HFFc6 (cell line): ENCODE measurements around the gene SV2B. TPM values are rescaled to one million over a fixed set of nuclear protein-coding genes. Genes with fewer than 3 reads are reported as not detected.

Experiments
- DNase-seq: peaks from one replicate; pipeline ENCODE4 v3.0.0-alpha.2; 2018
- H3K27ac Mint-ChIP-seq: 2 replicates; pipeline ENCODE4 v1.8.0; 2020; ENCODE audit warnings: mild to moderate bottlenecking, mixed read lengths
- H3K27me3 Mint-ChIP-seq: 2 replicates; pipeline ENCODE4 v1.8.0; 2021; ENCODE audit warnings: mild to moderate bottlenecking, moderate library complexity, mixed read lengths; ENCODE audit not compliant: insufficient read depth
- H3K36me3 Mint-ChIP-seq: 2 replicates; pipeline ENCODE4 v1.8.0; 2021; ENCODE audit warnings: low read depth, mixed read lengths
- H3K4me1 Mint-ChIP-seq: 2 replicates; pipeline ENCODE4 v1.8.0; 2020; ENCODE audit warnings: low read depth, mixed read lengths
- H3K4me3 Mint-ChIP-seq: 2 replicates; pipeline ENCODE4 v1.8.0; 2020; ENCODE audit warnings: mild to moderate bottlenecking, moderate library complexity, mixed read lengths
- H3K9me3 Mint-ChIP-seq: 2 replicates; pipeline ENCODE4 v1.8.0; 2020; ENCODE audit warnings: mild to moderate bottlenecking, mixed read lengths
- CTCF ChIP-seq: fragments of 200-600 bp; sonication (generic); IDR thresholded peaks from 2 replicates; pipeline ENCODE4 v1.5.0; 2021; ENCODE audit warnings: antibody characterized with exemption, mild to moderate bottlenecking
- total RNA-seq, 6 experiments: library from RNA; stranded (reverse); fragmentation: NEBNext Ultra II Directional; extraction: Animal tissue kit (Norgen Biotek cat#: 25700); gene quantifications; 2 replicates in 1 of 6; 3 replicates in 5 of 6; pipeline ENCODE4 v1.2.3, GENCODE V29; 2021

SV2B gene
- total RNA-seq, 6 experiments from 2014 or later, result not detected

GRCh38 chr15:91284758-91285466, 184.9 kb downstream of the SV2B start:
- H3K9me3 Mint-ChIP-seq, result no peaks in the 10 kb centered on the region
- H3K27ac Mint-ChIP-seq, result no peak overlapping the region
- TF ChIP-seq CTCF, result no peak
- DNase-seq, result no peak
- H3K27me3 Mint-ChIP-seq, result peaks cover 3% of the 10 kb centered on the region
- H3K36me3 Mint-ChIP-seq, result no peaks in the 10 kb centered on the region
- H3K4me3 Mint-ChIP-seq, result no peak overlapping the region
- no peaks in the 10 kb centered on the region for H3K4me1 Mint-ChIP-seq

GRCh38 chr15:91289324-91289723, 189.3 kb downstream of the SV2B start:
- H3K9me3 Mint-ChIP-seq, result no peaks in the 10 kb centered on the region
- no peak overlapping the region for H3K27ac Mint-ChIP-seq
- no peak overlapping the region for H3K4me3 Mint-ChIP-seq
- no peak for DNase-seq
- 0 out of 2 replicates have a peak, but pooled peaks have one; percentile 12 for TF ChIP-seq CTCF
- H3K36me3 Mint-ChIP-seq, result no peaks in the 10 kb centered on the region
- H3K4me1 Mint-ChIP-seq, result no peaks in the 10 kb centered on the region
- peaks cover 9% of the 10 kb centered on the region for H3K27me3 Mint-ChIP-seq

- no peaks in the 10 kb centered on the region for H3K9me3 Mint-ChIP-seq
- peaks cover 9% of the 10 kb centered on the region for H3K27me3 Mint-ChIP-seq
Measured at GRCh38 chr15:91290553-91290952, 190.5 kb downstream of the SV2B start.

GRCh38 chr15:91291673-91292072, 191.6 kb downstream of the SV2B start:
- no peak for DNase-seq

More at GRCh38 chr15:91290553-91290952, 190.5 kb downstream of the SV2B start:
- no peak for TF ChIP-seq CTCF
- H3K4me3 Mint-ChIP-seq, result no peak overlapping the region
- H3K4me1 Mint-ChIP-seq, result no peaks in the 10 kb centered on the region
- H3K27ac Mint-ChIP-seq, result no peak overlapping the region
- H3K36me3 Mint-ChIP-seq, result no peaks in the 10 kb centered on the region
- no peak for DNase-seq

GRCh38 chr15:91294344-91294743, 194.3 kb downstream of the SV2B start:
- H3K27ac Mint-ChIP-seq, result no peak overlapping the region
- TF ChIP-seq CTCF, result no peak
- H3K9me3 Mint-ChIP-seq, result no peaks in the 10 kb centered on the region
- H3K27me3 Mint-ChIP-seq, result peaks cover 6% of the 10 kb centered on the region
- H3K4me3 Mint-ChIP-seq, result no peak overlapping the region
- H3K36me3 Mint-ChIP-seq, result no peaks in the 10 kb centered on the region
- no peak for DNase-seq
- H3K4me1 Mint-ChIP-seq, result no peaks in the 10 kb centered on the region

More at GRCh38 chr15:91291673-91292072, 191.6 kb downstream of the SV2B start:
- H3K4me3 Mint-ChIP-seq, result peak overlapping the region; percentile 40
- no peaks in the 10 kb centered on the region for H3K9me3 Mint-ChIP-seq
- H3K4me1 Mint-ChIP-seq, result no peaks in the 10 kb centered on the region
- TF ChIP-seq CTCF, result no peak
- H3K27ac Mint-ChIP-seq, result no peak overlapping the region
- peaks cover 9% of the 10 kb centered on the region for H3K27me3 Mint-ChIP-seq
- no peaks in the 10 kb centered on the region for H3K36me3 Mint-ChIP-seq
